Activated naive CD4-positive, alpha-beta T cell treated with Interleukin-2 at 50 U/mL for 16 hours (primary cell): ENCODE measurements around the gene DCST2.
"Not testable (repeated sequence)": the region's sequence is repeated elsewhere in the genome, so short reads cannot be mapped to it uniquely, and the experiment has no call there.

ENCODE experiments used
- DNase-seq: peaks from one replicate; pipeline ENCODE4 v3.0.0-alpha.2; 2020

The DCST2 gene

GRCh38 chr1:154995301-154995983 lies 38.1 kb downstream of the DCST2 start:
- not testable (repeated sequence) for DNase-seq

- DNase-seq: no peak
Measured at GRCh38 chr1:154994591-154994990, 39.0 kb downstream of the DCST2 start.

GRCh38 chr1:154994269-154994587 lies 39.4 kb downstream of the DCST2 start:
- no peak for DNase-seq

GRCh38 chr1:154993572-154994268 lies 39.9 kb downstream of the DCST2 start, which contains the start of gene LENEP:
LENEP (plus strand) TSS chr1:154993586; CDS start chr1:154993608, 22 bp downstream.
- DNase-seq: no peak

- no peak for DNase-seq
Measured at GRCh38 chr1:154992721-154993571, 40.6 kb downstream of the DCST2 start.

GRCh38 chr1:154990276-154990675 lies 43.3 kb downstream of the DCST2 start:
- DNase-seq: no peak

GRCh38 chr1:154989195-154989860 lies 44.3 kb downstream of the DCST2 start:
- no peak for DNase-seq

GRCh38 chr1:154988058-154988954 lies 45.3 kb downstream of the DCST2 start:
- no peak for DNase-seq

GRCh38 chr1:154987326-154987725 lies 46.3 kb downstream of the DCST2 start:
- DNase-seq: no peak

- not testable (repeated sequence) for DNase-seq
Measured at GRCh38 chr1:154986736-154987135, 46.8 kb downstream of the DCST2 start.

GRCh38 chr1:154983776-154984466 lies 49.7 kb downstream of the DCST2 start:
- peak; percentile 26 for DNase-seq

GRCh38 chr1:154982897-154983648 lies 50.5 kb downstream of the DCST2 start, which contains the start of gene FLAD1:
FLAD1 (plus strand) TSS chr1:154983344; CDS start chr1:154983695, 351 bp downstream.
- DNase-seq: peak; percentile 97

GRCh38 chr1:154982341-154982740 lies 51.2 kb downstream of the DCST2 start:
- no peak for DNase-seq

GRCh38 chr1:154978360-154978759 lies 55.2 kb downstream of the DCST2 start:
- DNase-seq: no peak

GRCh38 chr1:154977762-154978161 lies 55.8 kb downstream of the DCST2 start:
- DNase-seq: not testable (repeated sequence)

- DNase-seq: peak; percentile 72
Measured at GRCh38 chr1:154975409-154976059, 58.0 kb downstream of the DCST2 start.

GRCh38 chr1:154974808-154975408 lies 58.7 kb downstream of the DCST2 start:
- DNase-seq: peak; percentile 92

- DNase-seq: peak; percentile 97
Measured at GRCh38 chr1:154974102-154974807, 59.3 kb downstream of the DCST2 start, which contains the start of gene CKS1B. CKS1B (plus strand) TSS chr1:154974681; CDS start chr1:154974746, 65 bp downstream.
